ENCODE data around the gene ADAP1. TPM values are rescaled to one million over a fixed set of nuclear protein-coding genes. Genes with fewer than 3 reads are reported as not detected.

ADAP1 gene
- total and polyA plus RNA-seq, 8 donors, result 10.9 to 41.2 (median 14.4) TPM

DNA sequence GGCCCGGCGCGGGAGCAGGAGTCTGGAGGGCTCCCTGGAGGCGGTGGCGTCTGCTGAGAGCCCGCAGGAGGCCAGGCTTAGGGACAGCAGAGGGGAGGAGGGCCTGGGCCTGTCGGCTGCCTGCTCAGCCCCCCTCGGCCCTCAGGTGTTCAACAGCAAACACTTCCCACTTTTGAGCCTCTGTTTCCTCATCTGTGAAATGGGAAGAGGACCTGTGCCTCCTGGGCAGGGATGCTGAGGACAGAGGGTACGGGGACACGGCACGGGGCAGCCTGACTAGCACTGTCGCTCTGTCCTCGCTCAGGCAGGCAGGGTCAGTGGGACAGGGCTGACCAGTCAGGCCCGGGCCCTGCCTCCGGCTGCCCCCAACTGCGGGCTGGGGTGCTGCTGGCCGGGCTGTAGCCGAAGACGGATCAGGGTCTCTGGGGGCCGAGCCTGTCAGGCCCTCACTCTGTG, 29.2 kb upstream of the ADAP1 start:
- ATAC-seq (no peak), DNase-seq (peak in 1 of 6 donors; percentile 73), FAIRE-seq (no peak)
- 85 to 92% methylated on average over 16 to 20 of the region's 20 CpGs for WGBS, 2 donors
- TF ChIP-seq, protein P1, sequence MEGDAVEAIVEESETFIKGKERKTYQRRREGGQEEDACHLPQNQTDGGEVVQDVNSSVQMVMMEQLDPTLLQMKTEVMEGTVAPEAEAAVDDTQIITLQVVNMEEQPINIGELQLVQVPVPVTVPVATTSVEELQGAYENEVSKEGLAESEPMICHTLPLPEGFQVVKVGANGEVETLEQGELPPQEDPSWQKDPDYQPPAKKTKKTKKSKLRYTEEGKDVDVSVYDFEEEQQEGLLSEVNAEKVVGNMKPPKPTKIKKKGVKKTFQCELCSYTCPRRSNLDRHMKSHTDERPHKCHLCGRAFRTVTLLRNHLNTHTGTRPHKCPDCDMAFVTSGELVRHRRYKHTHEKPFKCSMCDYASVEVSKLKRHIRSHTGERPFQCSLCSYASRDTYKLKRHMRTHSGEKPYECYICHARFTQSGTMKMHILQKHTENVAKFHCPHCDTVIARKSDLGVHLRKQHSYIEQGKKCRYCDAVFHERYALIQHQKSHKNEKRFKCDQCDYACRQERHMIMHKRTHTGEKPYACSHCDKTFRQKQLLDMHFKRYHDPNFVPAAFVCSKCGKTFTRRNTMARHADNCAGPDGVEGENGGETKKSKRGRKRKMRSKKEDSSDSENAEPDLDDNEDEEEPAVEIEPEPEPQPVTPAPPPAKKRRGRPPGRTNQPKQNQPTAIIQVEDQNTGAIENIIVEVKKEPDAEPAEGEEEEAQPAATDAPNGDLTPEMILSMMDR (IDR thresholded peaks at IDR 0.05), result no peak
- Histone ChIP-seq H3K27ac (no peak overlapping the region), H3K27me3 (no peaks in the 10 kb centered on the region), H3K4me3 (no peak overlapping the region), H3K4me1 (peaks cover 4 to 8% (median 6%) of the 10 kb centered on the region in 3 donors), H3K9me3 (no peaks in the 10 kb centered on the region), H3K36me3 (no peaks in the 10 kb centered on the region)
- intact Hi-C loops (cut with DNase I), result no loop called here

DNA sequence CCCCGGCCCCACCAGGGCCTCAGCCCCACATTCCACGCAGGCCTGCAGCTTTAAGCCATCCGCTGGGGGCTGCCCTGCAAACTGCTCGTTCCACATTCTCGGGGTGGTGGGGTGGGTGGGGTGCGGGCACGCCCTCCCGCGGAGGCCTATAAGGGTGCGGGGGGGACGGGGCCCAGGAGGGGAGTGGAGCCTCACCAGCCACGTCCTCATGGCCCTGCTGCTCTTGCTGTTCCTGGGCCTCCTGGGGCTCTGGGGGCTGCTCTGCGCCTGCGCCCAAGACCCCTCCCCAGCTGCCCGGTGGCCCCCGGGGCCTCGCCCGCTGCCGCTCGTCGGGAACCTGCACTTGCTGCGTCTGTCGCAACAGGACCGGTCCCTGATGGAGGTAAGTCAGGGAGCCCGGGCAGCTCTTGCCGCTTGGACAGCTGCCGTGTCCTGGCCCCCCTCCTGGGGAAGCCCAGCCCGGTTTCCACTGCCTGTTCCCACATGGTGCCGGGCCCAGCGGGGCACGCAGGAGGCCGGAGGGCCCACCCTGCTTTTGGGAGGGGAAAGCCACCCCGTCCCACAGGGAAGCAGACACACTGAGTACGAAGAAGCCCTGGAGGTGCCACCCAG, 28.6 kb upstream of the ADAP1 start, which contains the start of gene CYP2W1:
Gene CYP2W1, plus strand, starts transcription at position 178 of the 612 bp plus-strand sequence. Its CDS starts 31 bp downstream, at position 209.
- Histone ChIP-seq H3K9me3 (no peaks in the 10 kb centered on the region), H3K27me3 (no peaks in the 10 kb centered on the region), H3K4me1 (peaks cover 9 to 13% (median 12%) of the 10 kb centered on the region in 3 donors), H3K36me3 (no peaks in the 10 kb centered on the region), H3K27ac (no peak within 1 kb of the TSS), H3K4me3 (no peak within 1 kb of the TSS)
- ATAC-seq (no peak), DNase-seq (peak in 1 of 6 donors; percentile 83), FAIRE-seq (no peak)
- TF ChIP-seq, protein P1 (IDR thresholded peaks at IDR 0.05), result no peak
- WGBS, 2 donors, result 60 to 63% methylated on average over 31 to 34 of the region's 34 CpGs
- intact Hi-C loops (cut with DNase I), result no loop called here

DNA sequence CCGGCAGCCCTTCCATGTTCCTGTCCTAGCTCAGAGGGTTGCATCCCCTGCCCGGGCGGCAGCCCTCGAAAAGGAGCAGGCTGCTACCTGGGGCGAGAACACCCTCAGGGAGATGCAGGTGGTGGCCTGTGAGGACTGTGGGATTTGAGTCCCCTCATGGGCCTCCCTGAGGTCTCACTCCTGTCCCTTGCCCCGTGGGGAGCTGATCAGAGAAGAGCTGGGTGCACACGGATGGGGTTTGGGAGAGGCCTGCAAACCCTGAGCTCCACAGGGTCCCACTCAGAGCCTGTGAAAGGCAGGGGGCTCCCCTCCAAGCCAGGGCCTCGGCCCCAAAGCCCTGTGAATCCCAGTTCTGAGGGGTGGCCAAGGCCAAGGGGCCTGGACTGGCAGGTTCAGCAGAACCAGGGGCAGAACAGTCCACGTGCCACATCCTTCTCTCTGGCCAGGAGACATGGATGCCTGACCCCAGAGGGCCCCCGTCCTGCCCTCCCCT, 28.1 kb upstream of the ADAP1 start:
- H3K36me3 ChIP-seq, result no peaks in the 10 kb centered on the region
- peaks cover 14 to 17% (median 15%) of the 10 kb centered on the region in 3 donors for H3K4me1 ChIP-seq
- no peak for ATAC-seq
- H3K9me3 ChIP-seq, result no peaks in the 10 kb centered on the region
- 68 to 71% methylated on average over 10 of the region's 10 CpGs for WGBS, 2 donors
- no peak overlapping the region for H3K4me3 ChIP-seq
- no peak overlapping the region for H3K27ac ChIP-seq
- no peak for FAIRE-seq
- DNase-seq, result no peak
- TF ChIP-seq, protein P1 (IDR thresholded peaks at IDR 0.05), result no peak
- H3K27me3 ChIP-seq, result no peaks in the 10 kb centered on the region
- intact Hi-C loops (cut with DNase I), result no loop called here

DNA sequence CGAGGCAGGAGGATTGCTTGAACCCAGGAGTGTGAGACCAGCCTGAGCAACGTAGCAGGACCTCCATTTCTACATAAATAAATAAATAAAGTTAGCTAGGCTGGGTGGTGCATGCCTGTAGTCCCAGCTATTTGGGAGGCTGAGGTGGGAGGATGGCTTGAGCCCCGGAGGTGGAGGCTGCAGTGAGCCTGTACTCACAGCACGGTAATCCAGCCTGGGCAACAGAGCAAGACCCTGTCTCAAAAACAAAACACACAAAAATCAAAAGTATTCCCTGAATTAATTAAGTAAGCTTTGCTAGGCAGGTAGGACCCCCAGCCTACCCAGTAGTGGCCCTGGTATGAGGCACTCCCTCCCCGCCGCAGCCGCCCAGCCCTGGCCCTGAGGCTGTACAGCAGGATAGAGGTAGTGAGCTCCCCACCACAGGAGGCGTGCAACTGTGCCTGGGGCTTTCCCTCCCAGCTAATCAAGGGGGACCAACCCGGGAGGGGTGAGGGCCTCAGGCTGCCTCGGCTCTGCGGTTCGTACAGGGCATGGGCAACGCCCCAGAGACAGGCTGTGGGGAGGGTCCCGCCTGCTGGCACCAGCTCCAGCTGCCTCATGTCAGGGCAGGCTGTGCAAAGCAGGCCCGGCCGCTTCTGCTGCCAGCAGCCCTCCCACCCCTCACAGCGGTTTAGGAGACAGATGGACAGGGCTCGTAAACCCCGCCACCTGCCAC, 27.5 kb upstream of the ADAP1 start:
- DNase-seq (peak in 2 of 6 donors; percentile 36 to 76), FAIRE-seq (no peak), ATAC-seq (no peak)
- H3K9me3 ChIP-seq, result no peaks in the 10 kb centered on the region
- no peaks in the 10 kb centered on the region for H3K36me3 ChIP-seq
- TF ChIP-seq, protein P1 (IDR thresholded peaks at IDR 0.05), result no peak
- no peak overlapping the region for H3K27ac ChIP-seq
- 83 to 85% methylated on average over 19 of the region's 19 CpGs for WGBS, 2 donors
- H3K4me3 ChIP-seq, result no peak overlapping the region
- intact Hi-C loops (cut with DNase I), result no loop called here
- H3K27me3 ChIP-seq, result no peaks in the 10 kb centered on the region
- H3K4me1 ChIP-seq, result peaks cover 19 to 23% (median 20%) of the 10 kb centered on the region in 3 donors
